GM19240 (cell line): Measurements from ENCODE around the gene SGSM1.
A peak's percentile ranks its signal among the peaks of the same experiment; 100 is the strongest.

Experiments
- DNase-seq: peaks from one replicate; pipeline ENCODE4 v3.0.0; 2011; ENCODE audit warnings: low spot score; ENCODE audit not compliant: insufficient read length

SGSM1 gene

DNA sequence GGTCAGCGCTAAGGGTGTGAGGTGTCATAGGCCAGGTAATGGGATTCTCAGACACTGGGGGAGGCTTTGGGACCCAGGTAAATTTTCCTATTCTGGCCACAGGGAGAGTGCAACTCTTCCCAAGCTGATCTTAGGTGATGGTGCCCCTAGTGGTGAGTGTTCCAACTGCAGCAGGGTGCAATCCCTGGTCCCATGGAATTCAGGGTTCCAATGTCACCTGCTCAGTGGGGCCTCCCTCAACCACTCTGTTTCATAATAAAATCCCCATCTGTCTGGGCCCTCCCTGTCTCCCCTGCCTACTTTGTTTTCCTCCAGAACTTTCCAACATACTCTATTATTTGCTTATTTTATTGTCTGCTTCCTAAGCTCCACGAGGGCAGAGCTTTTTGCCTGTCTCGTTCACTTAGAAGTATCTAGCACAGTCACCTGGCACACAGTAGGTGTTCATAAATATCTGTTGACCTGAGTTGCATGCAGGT is 2.9 kb upstream of the SGSM1 start:
- peak; percentile 39 for DNase-seq

DNA sequence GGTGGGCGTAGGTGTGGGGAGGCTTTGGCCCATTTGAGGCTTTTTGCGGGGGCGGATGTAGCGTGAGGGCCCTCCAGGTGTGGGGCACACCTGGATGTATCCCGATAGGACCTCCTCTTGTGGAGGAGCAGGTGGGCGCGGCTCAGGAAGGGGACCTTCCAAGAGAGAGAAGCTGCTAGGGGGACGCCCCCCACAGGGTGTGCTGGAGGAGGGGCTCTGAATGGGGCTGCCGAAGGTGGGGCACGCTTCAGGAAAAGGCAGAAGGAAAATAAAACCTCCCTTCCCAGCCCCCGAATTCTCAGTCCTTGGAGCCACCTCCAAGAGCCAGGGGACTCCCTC is 621 bp downstream of the SGSM1 start:
- no peak for DNase-seq

DNA sequence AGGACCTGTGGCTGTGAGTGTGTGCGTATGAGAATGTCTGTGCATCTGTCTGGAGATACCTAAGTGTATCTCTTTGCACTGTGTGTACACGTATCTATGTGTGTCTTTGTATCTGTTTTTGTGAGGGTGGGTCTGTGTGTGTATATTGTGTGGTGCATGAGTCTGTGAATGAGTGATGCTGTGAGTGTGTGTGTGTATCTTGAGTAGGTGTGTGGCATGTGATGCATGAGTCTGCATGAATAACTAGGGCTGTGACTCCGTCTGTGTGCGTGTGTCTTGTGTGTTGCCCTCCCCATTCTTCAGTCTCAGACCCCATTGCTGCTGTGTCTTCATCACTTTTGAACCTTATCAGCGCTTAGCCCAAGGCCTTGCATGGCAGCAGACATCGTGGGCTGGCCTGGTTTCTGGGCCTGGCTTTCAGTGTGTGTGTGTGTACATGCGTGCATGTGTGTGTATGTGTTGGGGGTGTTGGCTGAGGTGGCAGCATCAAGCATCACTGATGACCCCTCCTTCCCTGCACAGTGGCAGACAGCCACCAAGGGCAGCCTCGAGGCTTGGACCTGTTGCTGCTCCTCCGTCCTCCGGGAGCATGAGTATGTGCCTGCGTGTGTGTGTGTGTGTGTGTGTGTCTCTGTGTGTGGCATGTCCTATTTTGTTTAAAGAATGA is 1.4 kb downstream of the SGSM1 start:
- no peak for DNase-seq

DNA sequence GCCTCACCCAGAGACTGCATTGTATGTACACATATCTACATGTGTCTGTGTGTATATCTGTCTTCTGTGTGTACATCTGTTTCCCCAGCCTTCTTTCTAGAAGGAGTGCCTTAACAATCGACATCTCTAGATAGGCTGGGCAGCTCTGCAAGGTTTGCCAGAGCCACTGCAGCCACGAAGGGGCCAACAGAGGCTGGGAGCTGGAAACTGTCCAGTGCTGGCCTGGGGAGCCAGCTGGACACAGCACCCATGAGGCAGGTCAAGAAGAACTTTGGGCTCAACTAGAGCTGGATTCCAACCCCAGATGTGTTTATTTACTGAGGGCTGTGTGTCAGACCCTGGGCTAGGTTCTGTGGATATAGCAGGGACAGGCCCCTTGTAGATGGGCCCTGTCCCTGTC is 3.3 kb downstream of the SGSM1 start:
- DNase-seq: no peak

DNA sequence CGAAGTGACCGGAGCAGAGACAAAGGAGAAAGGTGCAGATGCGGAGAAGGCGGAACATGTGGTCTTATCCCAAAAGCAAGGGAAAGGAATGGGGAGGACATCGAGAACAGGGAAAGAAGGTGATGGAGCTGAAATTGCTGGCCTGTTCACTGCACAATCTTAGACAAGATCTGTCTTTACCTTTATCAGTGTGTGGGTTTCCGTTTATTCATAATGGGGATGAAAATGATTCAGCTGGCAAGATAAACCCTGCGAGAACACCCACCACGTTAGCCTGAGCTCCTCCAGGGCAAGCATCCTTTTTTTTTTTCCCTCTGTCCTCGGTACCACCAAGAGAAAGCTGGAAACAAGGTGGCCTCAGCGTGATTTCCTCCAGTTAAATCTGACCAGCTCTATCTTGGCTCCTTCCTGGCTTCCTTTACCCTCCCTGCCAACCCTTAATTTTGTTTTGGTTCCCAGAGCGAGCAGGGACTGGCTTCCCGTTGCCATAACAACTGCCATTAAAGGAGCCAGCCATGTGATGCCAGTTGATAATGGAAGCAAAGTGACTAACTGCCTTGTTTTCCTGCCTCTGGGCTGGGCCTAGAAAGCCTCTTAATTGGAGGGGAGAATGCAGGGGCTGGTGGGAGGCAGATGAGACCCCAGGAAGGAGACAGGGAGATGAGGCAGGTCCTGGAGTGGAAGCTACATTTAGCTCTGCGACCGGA is 4.2 kb downstream of the SGSM1 start:
- no peak for DNase-seq

DNA sequence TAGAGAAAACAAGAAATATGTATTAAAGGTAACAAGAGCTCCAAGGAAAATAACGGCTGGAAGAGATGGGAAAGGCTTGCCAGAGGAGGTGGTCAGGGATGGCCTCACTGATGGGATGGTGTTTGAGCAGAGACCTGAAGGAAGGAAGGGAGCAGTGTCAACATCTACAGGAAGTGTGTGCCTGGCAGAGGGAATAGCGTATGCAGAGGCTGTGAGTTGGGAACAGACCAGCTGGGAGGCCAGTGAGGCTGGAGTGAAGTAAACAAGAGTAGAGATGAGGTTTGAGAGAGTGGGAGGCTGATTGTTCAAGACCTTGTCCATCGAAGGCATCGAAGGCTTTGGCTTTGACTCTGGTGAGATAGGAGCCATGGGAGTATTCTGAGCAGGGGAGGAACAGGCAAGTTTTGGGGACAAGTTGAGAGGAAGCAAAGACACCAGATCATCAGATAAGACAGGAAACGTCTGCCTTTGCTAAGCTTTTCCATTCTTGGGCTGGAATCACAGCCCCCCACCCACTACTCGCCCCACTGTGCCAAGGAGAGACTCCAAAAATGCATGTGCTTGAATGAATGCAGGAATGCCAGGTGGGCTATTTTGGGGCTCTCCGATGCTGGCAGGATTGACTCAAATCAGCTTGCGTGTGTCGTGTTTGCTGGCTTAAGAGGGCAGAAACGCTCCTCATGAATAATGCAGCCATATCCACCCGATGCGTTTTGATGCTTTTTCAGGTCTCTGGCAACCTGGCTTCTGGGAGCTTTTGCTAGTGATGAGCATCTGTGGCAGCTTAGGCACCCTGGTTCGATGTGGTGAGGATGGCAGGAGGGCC is 7.2 kb downstream of the SGSM1 start:
- no peak for DNase-seq

DNA sequence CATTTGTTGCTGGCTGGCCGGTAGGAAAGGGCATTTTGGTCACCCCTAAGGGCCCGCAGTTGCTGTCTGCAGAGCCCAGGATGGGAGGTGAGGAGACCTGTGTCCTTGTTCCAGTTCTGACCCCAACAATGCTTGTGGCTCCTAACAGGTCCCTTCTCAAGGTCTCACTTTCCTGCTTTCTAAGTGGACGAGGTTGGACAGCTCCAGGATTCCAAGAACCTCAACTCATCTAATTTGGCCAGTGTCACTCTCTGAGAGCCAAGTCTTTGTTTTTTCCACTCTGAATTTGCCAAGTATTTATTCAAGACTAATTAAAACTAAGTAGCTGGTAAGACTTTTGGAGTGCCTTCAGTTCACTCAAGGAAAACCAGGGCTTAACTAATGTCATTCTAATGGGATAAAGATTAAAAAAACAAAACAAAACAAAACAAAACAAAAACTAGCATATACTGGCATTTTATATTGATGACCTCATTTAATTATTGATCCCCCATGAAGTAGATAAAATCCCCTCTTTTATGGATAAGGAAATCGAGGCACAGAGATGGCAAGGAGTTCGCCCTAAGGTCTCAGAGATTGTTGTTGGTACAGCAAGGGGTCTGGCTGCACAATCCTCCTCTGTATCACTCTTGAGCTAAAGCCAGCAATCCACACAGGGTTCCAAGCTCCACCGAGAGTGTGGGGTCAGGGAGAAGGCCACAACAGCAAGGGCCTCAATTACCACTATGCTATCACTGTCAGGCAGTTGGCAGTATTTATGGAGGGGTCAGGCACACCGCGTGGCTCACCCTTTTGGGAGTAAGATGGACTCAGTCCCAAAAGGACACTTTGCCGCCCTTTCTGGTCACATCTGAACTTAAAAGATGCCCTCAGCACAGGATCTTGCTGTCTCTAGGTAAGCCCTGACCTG is 8.1 kb downstream of the SGSM1 start:
- DNase-seq: no peak

DNA sequence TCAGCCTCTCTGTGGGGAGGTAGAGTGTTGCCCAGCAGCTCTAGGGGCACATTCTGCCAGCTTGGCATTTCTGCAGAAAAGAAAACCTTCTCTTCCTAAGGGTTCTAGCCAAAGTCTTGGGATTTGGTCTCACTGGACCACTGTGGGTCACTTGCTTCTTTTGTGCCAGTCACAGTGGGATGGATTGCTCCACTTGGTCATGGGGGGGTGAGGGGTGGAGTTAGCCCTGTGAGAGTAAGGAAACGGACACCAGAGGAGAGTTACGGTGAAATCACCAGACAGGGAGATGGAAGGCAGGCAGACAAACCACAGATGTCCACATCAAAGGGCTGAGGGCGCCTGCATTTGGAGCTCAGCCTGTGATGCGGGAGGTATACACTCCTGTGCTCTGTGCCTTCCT is 10.8 kb downstream of the SGSM1 start:
- no peak for DNase-seq

DNA sequence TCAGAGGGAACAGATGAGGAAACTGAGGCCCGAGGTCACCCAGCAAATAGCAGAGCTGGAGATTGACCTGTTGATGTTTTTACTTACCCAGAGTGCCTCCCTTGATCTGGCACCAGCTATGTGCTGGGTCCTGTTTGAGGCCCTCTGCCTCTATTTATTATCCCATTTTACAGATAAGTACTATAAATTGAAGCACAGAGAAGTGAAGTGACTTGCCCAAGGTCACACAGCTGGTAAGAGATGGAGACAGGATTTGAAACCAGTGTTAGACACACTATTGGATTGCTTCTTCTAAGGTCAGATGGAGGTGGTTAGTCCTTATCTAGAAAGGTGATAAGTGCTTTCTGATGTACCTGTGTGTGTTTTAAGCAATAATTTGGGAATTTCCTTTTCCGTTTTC is 13.5 kb downstream of the SGSM1 start:
- DNase-seq: no peak

DNA sequence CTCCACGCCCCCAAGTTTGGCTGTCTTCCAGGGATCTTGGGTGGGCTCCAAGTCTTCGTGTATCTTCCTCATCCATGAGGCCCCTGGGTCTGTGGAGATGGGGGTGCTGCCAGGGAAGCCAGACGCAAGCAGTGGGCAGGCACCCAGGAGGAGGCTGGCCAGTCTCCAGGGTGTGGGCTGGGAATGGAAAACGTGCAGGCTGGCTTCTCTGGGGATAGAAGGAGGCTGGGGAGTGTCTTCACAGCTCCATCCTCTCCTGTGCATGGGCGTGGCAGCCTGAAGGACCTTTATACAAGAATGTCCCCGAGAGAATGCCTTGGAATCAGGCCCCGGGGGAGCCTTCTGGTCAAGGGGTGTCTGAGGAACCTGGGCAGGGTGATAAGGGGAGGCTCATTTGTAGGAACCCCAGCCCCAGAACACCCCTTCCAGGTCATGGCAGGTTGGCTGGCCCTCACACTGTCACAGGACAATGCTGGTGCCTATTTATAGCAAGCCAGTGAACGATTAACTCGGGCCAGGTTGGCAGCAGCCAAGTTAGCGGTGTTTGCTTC is 14.0 kb downstream of the SGSM1 start:
- DNase-seq: no peak

DNA sequence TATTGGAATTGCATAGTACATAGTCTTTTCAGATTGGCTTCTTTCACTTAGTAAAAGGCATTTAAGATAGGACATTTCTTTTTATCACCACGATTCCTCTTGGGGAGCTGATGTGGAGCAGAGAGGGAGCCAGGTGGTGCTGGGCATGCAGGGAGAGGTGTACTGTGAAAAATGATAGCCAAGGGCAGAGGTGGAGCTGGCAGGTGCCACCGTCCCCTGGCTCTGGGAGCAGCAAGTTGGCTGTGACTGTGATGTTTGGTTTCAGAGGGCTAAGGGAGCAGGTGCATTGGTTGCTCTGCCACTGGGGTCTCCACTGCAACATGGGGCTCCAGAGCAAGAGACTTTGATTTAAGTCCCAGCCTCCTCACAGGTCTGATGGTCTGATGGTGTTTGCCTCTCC is 16.5 kb downstream of the SGSM1 start:
- DNase-seq: no peak

DNA sequence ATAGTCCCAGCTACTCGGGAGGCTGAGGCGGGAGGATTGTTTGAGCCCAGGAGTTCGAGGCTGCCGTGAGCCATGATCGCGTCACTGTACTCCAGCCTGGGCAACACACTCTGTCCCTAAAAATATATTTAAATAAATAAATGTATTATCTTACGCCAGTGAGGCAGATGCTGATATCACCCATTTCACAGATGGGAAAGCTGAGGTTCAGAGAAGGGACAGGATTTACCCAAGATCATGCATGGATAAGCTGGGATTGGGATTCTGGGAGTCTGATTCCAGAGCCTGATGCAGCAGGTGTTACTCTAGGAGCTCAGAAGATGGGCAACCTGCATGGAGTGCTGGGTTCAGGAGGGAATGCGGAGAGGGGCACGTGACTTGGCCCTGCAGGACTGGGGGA is 17.8 kb downstream of the SGSM1 start:
- no peak for DNase-seq

DNA sequence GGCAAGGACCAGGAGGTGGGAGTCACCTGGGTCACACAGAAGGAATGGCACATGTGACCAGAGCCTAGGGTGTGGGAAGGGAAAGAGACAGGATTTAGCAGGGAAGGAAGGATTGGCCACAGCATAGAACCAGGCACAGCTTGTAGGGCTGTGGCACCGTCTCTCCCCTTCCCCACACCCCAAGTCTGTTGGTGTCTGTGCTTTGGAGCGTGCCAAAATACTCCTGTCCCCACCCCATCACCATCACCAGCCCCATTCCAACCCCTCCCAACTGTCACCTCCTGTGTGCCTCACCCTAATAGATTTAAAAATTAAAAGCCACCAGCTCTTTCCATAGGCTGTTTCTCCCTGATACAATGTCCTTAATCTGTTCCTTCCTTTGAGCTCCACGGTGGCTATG is 18.2 kb downstream of the SGSM1 start:
- DNase-seq: no peak

DNA sequence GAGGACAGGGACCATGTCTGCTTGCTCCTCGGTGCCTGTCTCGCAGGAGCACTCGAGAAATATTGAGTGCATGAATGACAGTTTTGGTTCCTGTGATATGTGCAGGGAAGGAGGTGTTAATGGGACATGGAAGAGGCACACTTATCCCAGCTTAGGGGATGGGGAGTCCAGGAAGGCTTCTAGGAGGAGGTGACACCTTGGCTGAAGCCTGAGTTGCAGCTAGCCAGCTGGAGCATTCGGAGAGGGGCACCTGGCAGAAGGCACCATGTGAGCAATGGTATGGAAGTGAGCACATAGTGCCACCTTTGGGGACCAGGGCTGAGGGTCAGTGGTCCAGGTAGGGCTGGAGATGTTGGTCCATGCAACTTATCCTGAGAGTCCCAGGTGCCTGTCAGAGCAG is 18.9 kb downstream of the SGSM1 start:
- DNase-seq: no peak

DNA sequence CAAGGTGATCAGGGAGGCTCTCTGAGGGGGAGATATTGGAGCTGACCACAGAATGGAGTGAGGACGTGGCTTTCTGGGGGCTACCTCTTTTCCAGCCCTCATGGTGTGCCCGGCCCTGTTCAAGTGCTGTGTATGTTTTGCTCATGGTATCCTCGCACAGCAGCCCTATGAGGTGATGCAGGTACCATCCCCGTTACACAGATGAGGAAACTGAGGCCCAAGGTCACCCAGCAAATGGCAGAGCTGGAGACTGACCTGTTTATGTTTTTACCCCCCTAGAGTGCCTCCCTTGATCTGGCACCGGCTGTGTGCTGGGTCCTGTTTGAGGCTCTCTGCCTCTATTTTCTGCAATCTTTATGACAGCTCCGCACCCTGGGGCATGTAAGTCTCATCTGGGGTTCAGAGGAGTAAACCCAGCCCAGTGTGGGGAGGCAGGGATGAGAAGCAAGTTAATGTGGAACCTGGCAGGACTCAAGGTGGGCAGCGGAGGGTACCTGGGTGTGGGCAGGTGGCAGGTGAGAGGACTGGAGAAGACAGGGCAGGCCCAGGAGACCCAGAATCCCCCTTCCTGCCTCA is 20.8 kb downstream of the SGSM1 start:
- no peak for DNase-seq

DNA sequence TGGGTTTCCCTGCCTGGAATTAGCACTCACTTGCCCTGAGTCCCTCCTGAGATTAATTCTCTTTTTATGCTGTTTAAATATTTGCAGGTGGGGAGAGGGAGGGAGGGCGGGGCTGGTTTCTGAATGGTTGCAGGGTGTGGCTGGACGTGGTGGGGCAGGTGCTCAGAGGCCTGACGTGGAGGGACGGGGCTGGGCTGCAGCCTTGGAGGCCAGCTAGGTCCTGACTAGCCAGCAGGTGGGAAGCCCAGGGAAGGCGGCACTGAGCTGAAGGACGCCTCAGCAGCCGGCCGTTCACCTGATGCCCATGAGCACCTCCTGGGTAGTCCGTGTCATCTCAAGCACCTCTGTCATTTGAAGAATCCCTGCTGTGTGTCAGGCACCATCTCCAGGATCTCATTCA is 21.3 kb downstream of the SGSM1 start:
- no peak for DNase-seq

DNA sequence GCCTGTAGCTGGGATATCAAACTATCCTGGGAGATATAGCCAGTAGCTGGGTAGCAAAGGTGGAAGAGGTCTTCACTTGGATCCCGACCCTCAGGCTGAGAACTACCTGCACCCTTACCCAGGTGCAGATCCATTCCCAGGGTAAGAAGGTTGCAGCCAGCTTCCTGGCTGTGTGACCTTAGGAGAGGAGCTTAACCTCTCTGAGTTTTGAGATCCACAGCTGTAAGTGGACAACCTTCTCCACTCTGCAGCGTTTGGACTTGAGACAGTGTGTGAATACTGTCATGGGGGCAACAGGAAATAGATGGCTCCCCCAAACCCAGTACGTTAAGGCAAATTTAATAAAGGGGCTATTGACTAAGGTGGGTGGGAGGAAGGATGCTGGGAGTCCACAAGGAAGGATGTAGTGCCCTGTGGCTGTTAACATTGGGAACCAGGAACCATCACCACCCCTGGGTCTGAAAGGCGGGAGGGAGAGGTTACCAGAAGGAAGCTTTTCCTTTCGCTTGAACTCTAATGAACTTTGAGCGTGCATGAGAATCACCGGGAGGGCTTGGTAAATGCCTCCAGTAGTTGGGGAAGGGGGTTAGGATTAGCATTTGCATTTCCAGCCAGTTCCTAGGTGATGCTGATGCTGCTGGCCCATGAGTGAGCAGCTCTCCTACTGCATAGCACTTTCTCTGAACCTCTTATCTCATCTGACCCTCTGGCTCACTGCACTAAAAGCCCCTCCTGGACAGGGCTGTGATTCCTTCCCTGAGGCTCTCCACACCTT is 24.4 kb downstream of the SGSM1 start:
- no peak for DNase-seq

DNA sequence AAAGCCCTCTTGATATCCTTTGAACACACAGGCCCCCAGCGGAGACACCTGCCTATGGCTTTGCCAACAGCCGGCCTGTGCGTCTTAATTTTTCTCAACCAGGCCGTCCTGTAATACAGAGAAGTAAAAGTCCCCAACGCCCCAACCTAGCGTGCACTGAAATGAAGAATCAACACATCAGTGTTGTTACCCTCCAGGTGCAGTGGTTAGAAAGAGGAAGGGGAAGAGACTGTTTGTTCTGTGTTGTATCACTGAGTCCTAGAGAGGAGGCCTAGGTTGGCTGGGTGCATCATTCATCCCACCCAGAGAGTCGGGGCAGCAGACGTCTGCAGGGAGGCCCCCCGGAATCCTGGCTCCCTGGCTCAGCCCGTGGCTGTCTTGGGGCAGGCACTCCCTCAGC is 25.7 kb downstream of the SGSM1 start:
- no peak for DNase-seq

DNA sequence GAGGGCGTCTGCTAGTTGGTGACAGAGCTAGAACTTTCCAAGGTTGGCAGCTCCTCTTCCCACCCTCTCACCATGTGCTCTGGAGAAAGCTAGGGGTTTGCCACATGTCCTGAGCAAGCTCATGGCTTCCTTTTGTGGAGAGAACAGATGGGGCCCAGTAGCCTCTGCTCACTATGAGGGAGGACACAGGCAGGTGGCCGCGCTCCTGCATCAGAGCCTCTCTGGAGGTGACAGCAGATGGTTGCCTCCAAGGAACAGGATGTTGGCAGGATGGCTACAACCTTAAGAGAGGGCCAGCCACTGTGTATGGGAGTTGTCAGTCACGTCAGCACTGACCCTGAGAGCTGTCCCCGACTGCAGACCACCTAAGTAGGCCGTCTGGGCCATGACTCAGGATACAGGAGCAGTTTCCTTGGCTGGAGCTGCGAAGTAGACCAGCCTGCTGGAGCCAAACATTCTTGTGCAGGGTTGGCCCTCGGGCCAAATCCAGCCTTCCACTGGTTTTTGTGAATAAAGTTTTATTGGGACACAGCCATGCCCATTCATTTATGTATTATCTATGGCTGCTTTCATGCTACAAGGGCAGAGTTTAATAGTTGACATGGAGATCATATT is 28.0 kb downstream of the SGSM1 start:
- no peak for DNase-seq
